ENCODE data around the gene FGF14.

FGF14 gene

GRCh38 chr13:102367836-102368235 is 34.0 kb downstream of the FGF14 start:
- DNase-seq (ENCODE audit: low spot score): no peak

- DNase-seq (ENCODE audit: low spot score): no peak
Measured at GRCh38 chr13:102361113-102361512, 40.7 kb downstream of the FGF14 start.

GRCh38 chr13:102359264-102359663 is 42.6 kb downstream of the FGF14 start:
- DNase-seq (ENCODE audit: low spot score): no peak

- DNase-seq (ENCODE audit: low spot score): no peak
Measured at GRCh38 chr13:102355251-102355650, 46.6 kb downstream of the FGF14 start.

GRCh38 chr13:102354011-102354410 is 47.8 kb downstream of the FGF14 start:
- no peak for DNase-seq (ENCODE audit: low spot score)

- no peak for DNase-seq (ENCODE audit: low spot score)
Measured at GRCh38 chr13:102351521-102351920, 50.3 kb downstream of the FGF14 start.

GRCh38 chr13:102347490-102347889 is 54.4 kb downstream of the FGF14 start:
- no peak for DNase-seq (ENCODE audit: low spot score)

- DNase-seq (ENCODE audit: low spot score): no peak
Measured at GRCh38 chr13:102346769-102347168, 55.1 kb downstream of the FGF14 start.

GRCh38 chr13:102344410-102344809 is 57.4 kb downstream of the FGF14 start:
- DNase-seq (ENCODE audit: low spot score): no peak

- DNase-seq (ENCODE audit: low spot score): peak; percentile 16
Measured at GRCh38 chr13:102333320-102334198, 68.3 kb downstream of the FGF14 start.

- no peak for DNase-seq (ENCODE audit: low spot score)
Measured at GRCh38 chr13:102328909-102329308, 72.9 kb downstream of the FGF14 start.

GRCh38 chr13:102327119-102327617 is 74.7 kb downstream of the FGF14 start:
- no peak for DNase-seq (ENCODE audit: low spot score)

GRCh38 chr13:102326381-102327118 is 75.3 kb downstream of the FGF14 start:
- DNase-seq (ENCODE audit: low spot score): no peak

- DNase-seq (ENCODE audit: low spot score): no peak
Measured at GRCh38 chr13:102325321-102325720, 76.5 kb downstream of the FGF14 start.

- no peak for DNase-seq (ENCODE audit: low spot score)
Measured at GRCh38 chr13:102323505-102323904, 78.3 kb downstream of the FGF14 start.

- DNase-seq (ENCODE audit: low spot score): no peak
Measured at GRCh38 chr13:102323012-102323411, 78.8 kb downstream of the FGF14 start.

- DNase-seq (ENCODE audit: low spot score): no peak
Measured at GRCh38 chr13:102322211-102322610, 79.6 kb downstream of the FGF14 start.

- no peak for DNase-seq (ENCODE audit: low spot score)
Measured at GRCh38 chr13:102318233-102318632, 83.6 kb downstream of the FGF14 start.

GRCh38 chr13:102317593-102317992 is 84.3 kb downstream of the FGF14 start:
- no peak for DNase-seq (ENCODE audit: low spot score)

GRCh38 chr13:102316732-102317131 is 85.1 kb downstream of the FGF14 start:
- DNase-seq (ENCODE audit: low spot score): no peak

- DNase-seq (ENCODE audit: low spot score): no peak
Measured at GRCh38 chr13:102312841-102313240, 89.0 kb downstream of the FGF14 start.

- no peak for DNase-seq (ENCODE audit: low spot score)
Measured at GRCh38 chr13:102311901-102312300, 89.9 kb downstream of the FGF14 start.

- DNase-seq (ENCODE audit: low spot score): no peak
Measured at GRCh38 chr13:102311419-102311796, 90.4 kb downstream of the FGF14 start.
